Thyroid gland (tissue), 4 donors: Measurements from ENCODE around the gene IL12RB2. TPM values are rescaled to one million over a fixed set of nuclear protein-coding genes. Genes with fewer than 3 reads are reported as not detected.

Source experiments
- DNase-seq, 2 donors: peaks; one replicate each; pipeline ENCODE4 v3.0.0-alpha.2; 2019
- H3K27ac ChIP-seq, 3 donors: fragments of 200-600 bp; sonication (generic); 1 replicate in 2 of 3; 2 replicates in 1 of 3; pipeline ENCODE4 v1.5.1; 2016 to 2019; ENCODE audit warnings: mild to moderate bottlenecking in 1 of 3, moderate library complexity in 1 of 3
- H3K27me3 ChIP-seq: fragments of 200-600 bp; sonication (generic); one replicate; pipeline ENCODE4 v1.5.1; 2019
- H3K36me3 ChIP-seq, 2 donors: fragments of 200-600 bp; sonication (generic); one replicate each; pipeline ENCODE4 v1.5.1; 2016 to 2019
- H3K4me1 ChIP-seq, 2 donors: fragments of 200-600 bp; sonication (generic); one replicate each; pipeline ENCODE4 v1.5.1; 2017 to 2019
- H3K4me3 ChIP-seq, 3 donors: fragments of 200-600 bp; sonication (generic); replicated peaks in 1 of 3; 1 replicate in 2 of 3; 2 replicates in 1 of 3; pipeline ENCODE4 v1.5.1; 2016; ENCODE audit warnings: mild to moderate bottlenecking in 1 of 3
- H3K9me3 ChIP-seq: fragments of 200-600 bp; sonication (generic); one replicate; pipeline ENCODE4 v1.5.1; 2017
- CTCF ChIP-seq, 6 experiments: fragments of 200-600 bp in 3 of 6; fragments of 450-650 bp in 3 of 6; sonication (generic) in 3 of 6; IDR thresholded peaks; one replicate each; pipeline ENCODE4 v1.5.1; 2016 to 2019; ENCODE audit warnings: antibody characterized with exemption in 6 of 6, mild to moderate bottlenecking in 2 of 6, inconsistent platforms in 1 of 6, moderate library complexity in 1 of 6
- POLR2A ChIP-seq, 2 donors: fragments of 450-650 bp; IDR thresholded peaks; one replicate each; pipeline ENCODE4 v1.6.1; 2017; ENCODE audit warnings: antibody characterized with exemption in 2 of 2, mild to moderate bottlenecking in 2 of 2, moderate library complexity in 1 of 2
- WGBS, 2 donors: methylation state at CpG; one replicate each; pipeline ENCODE4 v1.1.5; 2017; 5-methylcytosine and 5-hydroxymethylcytosine counted together
- intact Hi-C: fragments of 100-400 bp; cut with DNase I; formaldehyde crosslinking; loops from one replicate; pipeline ENCODE4 v1.15.1; 2023
- total RNA-seq, 4 donors: library from RNA; depleted of rRNA; stranded (reverse); fragments of >200 nt; gene quantifications; one replicate each; pipeline ENCODE4 v1.2.3, GENCODE V29; 2016

The IL12RB2 gene
- total RNA-seq, 4 donors from 2014 or later: 0.45 to 4.3 (median 0.93) TPM

GRCh38 chr1:67355745-67356424, 48.2 kb downstream of the IL12RB2 start:
- Histone ChIP-seq H3K27me3 (no peaks in the 10 kb centered on the region), H3K4me3 (no peak overlapping the region), H3K27ac (no peak overlapping the region), H3K9me3 (no peaks in the 10 kb centered on the region), H3K4me1 (no peaks in the 10 kb centered on the region), H3K36me3 (no peaks in the 10 kb centered on the region)
- intact Hi-C loops: no loop called here
- no peak for DNase-seq
- TF ChIP-seq CTCF (IDR thresholded peaks at IDR 0.05) (no peak), POLR2A (IDR thresholded peaks at IDR 0.05) (no peak)
- WGBS, 2 donors: 77 to 91% methylated on average over 3 of the region's 3 CpGs

- no peak for DNase-seq
- Histone ChIP-seq H3K36me3 (no peaks in the 10 kb centered on the region), H3K27ac (no peak overlapping the region), H3K4me3 (no peak overlapping the region), H3K4me1 (no peaks in the 10 kb centered on the region), H3K9me3 (no peaks in the 10 kb centered on the region), H3K27me3 (no peaks in the 10 kb centered on the region)
- TF ChIP-seq CTCF (IDR thresholded peaks at IDR 0.05): no peak
- no peak for TF ChIP-seq POLR2A (IDR thresholded peaks at IDR 0.05)
- WGBS, 2 donors: 88 to 95% methylated on average over 1 of the region's 1 CpG
- intact Hi-C loops: no loop called here
Observed at GRCh38 chr1:67359592-67359991, 51.9 kb downstream of the IL12RB2 start.

GRCh38 chr1:67361641-67362040, 54.0 kb downstream of the IL12RB2 start:
- Histone ChIP-seq H3K27me3 (no peaks in the 10 kb centered on the region), H3K9me3 (no peaks in the 10 kb centered on the region), H3K4me3 (no peak overlapping the region), H3K4me1 (no peaks in the 10 kb centered on the region), H3K36me3 (no peaks in the 10 kb centered on the region), H3K27ac (no peak overlapping the region)
- intact Hi-C loops: no loop called here
- no peak for TF ChIP-seq POLR2A (IDR thresholded peaks at IDR 0.05)
- DNase-seq: no peak
- 96 to 97% methylated on average over 5 of the region's 5 CpGs for WGBS, 2 donors

GRCh38 chr1:67367370-67368045, 59.8 kb downstream of the IL12RB2 start:
- intact Hi-C loops: no loop called here
- WGBS, 2 donors: 37 to 39% methylated on average over 8 of the region's 8 CpGs
- Histone ChIP-seq H3K4me1 (no peaks in the 10 kb centered on the region), H3K27me3 (no peaks in the 10 kb centered on the region), H3K36me3 (no peaks in the 10 kb centered on the region), H3K4me3 (no peak overlapping the region), H3K27ac (no peak overlapping the region), H3K9me3 (no peaks in the 10 kb centered on the region)
- peak; percentile 89 for DNase-seq
- peak in 2 of 6 experiments; percentile 19 to 22 for TF ChIP-seq CTCF (IDR thresholded peaks at IDR 0.05)
- TF ChIP-seq POLR2A (IDR thresholded peaks at IDR 0.05): no peak

GRCh38 chr1:67368046-67368514, 60.4 kb downstream of the IL12RB2 start:
- no peaks in the 10 kb centered on the region for H3K36me3 ChIP-seq
- no peak overlapping the region for H3K27ac ChIP-seq
- H3K4me3 ChIP-seq: no peak overlapping the region
- no peaks in the 10 kb centered on the region for H3K27me3 ChIP-seq
- 91 to 93% methylated on average over 1 of the region's 1 CpG for WGBS, 2 donors
- TF ChIP-seq POLR2A (IDR thresholded peaks at IDR 0.05) (no peak), CTCF (IDR thresholded peaks at IDR 0.05) (no peak)
- no peaks in the 10 kb centered on the region for H3K4me1 ChIP-seq
- H3K9me3 ChIP-seq: no peaks in the 10 kb centered on the region
- intact Hi-C loops: no loop called here
- DNase-seq: no peak
